Kidney glomerular epithelial cell (primary cell): ENCODE measurements around the gene NME7.
"Not testable (repeated sequence)": the region's sequence is repeated elsewhere in the genome, so short reads cannot be mapped to it uniquely, and the experiment has no call there.

Experiments
- DNase-seq: peaks from one replicate; lab custom pipeline; 2025; lab: John Stamatoyannopoulos, UW

NME7 gene

GRCh38 chr1:169234780-169235179 is 132.8 kb downstream of the NME7 start:
- no peak for DNase-seq

GRCh38 chr1:169217636-169218035 is 150.0 kb downstream of the NME7 start:
- no peak for DNase-seq

- no peak for DNase-seq
These were observed 153.0 kb downstream of the NME7 start for GRCh38 chr1:169214598-169214997.

- no peak for DNase-seq
These were observed 155.5 kb downstream of the NME7 start for GRCh38 chr1:169212088-169212487.

GRCh38 chr1:169207797-169208520 is 159.6 kb downstream of the NME7 start:
- no peak for DNase-seq

GRCh38 chr1:169204157-169204556 is 163.4 kb downstream of the NME7 start:
- DNase-seq: no peak

GRCh38 chr1:169202791-169203665 is 164.6 kb downstream of the NME7 start:
- DNase-seq: no peak

- DNase-seq: peak; percentile 6
These were observed 166.4 kb downstream of the NME7 start for GRCh38 chr1:169201084-169201619.

GRCh38 chr1:169200319-169200718 is 167.3 kb downstream of the NME7 start:
- DNase-seq: no peak

- no peak for DNase-seq
These were observed 171.0 kb downstream of the NME7 start for GRCh38 chr1:169196581-169196980.

GRCh38 chr1:169196161-169196560 is 171.4 kb downstream of the NME7 start:
- DNase-seq: no peak

GRCh38 chr1:169193191-169193850 is 174.3 kb downstream of the NME7 start:
- DNase-seq: no peak

GRCh38 chr1:169186106-169186505 is 181.5 kb downstream of the NME7 start:
- DNase-seq: no peak

- DNase-seq: no peak
These were observed 182.8 kb downstream of the NME7 start for GRCh38 chr1:169184812-169185211.

- no peak for DNase-seq
These were observed 187.4 kb downstream of the NME7 start for GRCh38 chr1:169180174-169180573.

GRCh38 chr1:169179431-169179830 is 188.2 kb downstream of the NME7 start:
- DNase-seq: not testable (repeated sequence)

- no peak for DNase-seq
These were observed 192.1 kb downstream of the NME7 start for GRCh38 chr1:169175461-169175860.

GRCh38 chr1:169163059-169163458 is 204.5 kb downstream of the NME7 start:
- DNase-seq: no peak

- no peak for DNase-seq
These were observed 206.0 kb downstream of the NME7 start for GRCh38 chr1:169161496-169162194.

- no peak for DNase-seq
These were observed 206.6 kb downstream of the NME7 start for GRCh38 chr1:169160845-169161495.

- no peak for DNase-seq
These were observed 211.0 kb downstream of the NME7 start for GRCh38 chr1:169156580-169156979.
